Activated T-helper 1 cell treated with anti-CD3 and anti-CD28 coated beads, Interleukin-2, amount 50 U/mL, for 16 hours (primary cell): ENCODE data around the gene HOXA9.
A peak's percentile ranks its signal among the peaks of the same experiment; 100 is the strongest.

Experiments used
- DNase-seq, 2 donors: peaks; one replicate each; pipeline ENCODE4 v3.0.0-alpha.2; 2020; ENCODE audit warnings: low read depth in 1 of 2, low spot score in 1 of 2

Gene HOXA9

GRCh38 chr7:27166531-27167505 is 1.5 kb upstream of the HOXA9 start:
- no peak for DNase-seq

- no peak for DNase-seq
Measured at GRCh38 chr7:27165996-27166530, 726 bp upstream of the HOXA9 start.

- no peak for DNase-seq
Measured at GRCh38 chr7:27164367-27165088, 809 bp downstream of the HOXA9 start.

- no peak for DNase-seq
Measured at GRCh38 chr7:27164045-27164366, 1.3 kb downstream of the HOXA9 start.

- DNase-seq = no peak
Measured at GRCh38 chr7:27163288-27164044, 1.9 kb downstream of the HOXA9 start.

- no peak for DNase-seq
Measured at GRCh38 chr7:27162561-27163287, 2.6 kb downstream of the HOXA9 start.

GRCh38 chr7:27161721-27162560 is 3.4 kb downstream of the HOXA9 start:
- DNase-seq = no peak

- DNase-seq = no peak
Measured at GRCh38 chr7:27161214-27161720, 4.1 kb downstream of the HOXA9 start.

GRCh38 chr7:27160546-27161213 is 4.7 kb downstream of the HOXA9 start:
- peak; percentile 78 to 80 for DNase-seq

GRCh38 chr7:27160145-27160545 is 5.2 kb downstream of the HOXA9 start:
- no peak for DNase-seq

GRCh38 chr7:27159266-27160144 is 5.8 kb downstream of the HOXA9 start:
- DNase-seq = no peak

GRCh38 chr7:27158436-27159265 is 6.7 kb downstream of the HOXA9 start:
- DNase-seq = no peak

- DNase-seq = no peak
Measured at GRCh38 chr7:27157702-27158431, 7.5 kb downstream of the HOXA9 start.

GRCh38 chr7:27156916-27157701 is 8.2 kb downstream of the HOXA9 start:
- no peak for DNase-seq

GRCh38 chr7:27156508-27156898 is 8.8 kb downstream of the HOXA9 start, which contains the start of gene HOXA7:
HOXA7 (minus strand) TSS chr7:27156675; CDS start chr7:27156545, 130 bp downstream.
- DNase-seq = no peak
